NOMO-1 treated with dmso at 0.1 percent for 144 hours (cell line): ENCODE results near the gene CCDC106.

Experiments used
- DNase-seq: peaks from one replicate; lab custom pipeline; 2025; ENCODE audit not compliant: unreplicated experiment; lab: John Stamatoyannopoulos, UW

CCDC106 gene

DNA sequence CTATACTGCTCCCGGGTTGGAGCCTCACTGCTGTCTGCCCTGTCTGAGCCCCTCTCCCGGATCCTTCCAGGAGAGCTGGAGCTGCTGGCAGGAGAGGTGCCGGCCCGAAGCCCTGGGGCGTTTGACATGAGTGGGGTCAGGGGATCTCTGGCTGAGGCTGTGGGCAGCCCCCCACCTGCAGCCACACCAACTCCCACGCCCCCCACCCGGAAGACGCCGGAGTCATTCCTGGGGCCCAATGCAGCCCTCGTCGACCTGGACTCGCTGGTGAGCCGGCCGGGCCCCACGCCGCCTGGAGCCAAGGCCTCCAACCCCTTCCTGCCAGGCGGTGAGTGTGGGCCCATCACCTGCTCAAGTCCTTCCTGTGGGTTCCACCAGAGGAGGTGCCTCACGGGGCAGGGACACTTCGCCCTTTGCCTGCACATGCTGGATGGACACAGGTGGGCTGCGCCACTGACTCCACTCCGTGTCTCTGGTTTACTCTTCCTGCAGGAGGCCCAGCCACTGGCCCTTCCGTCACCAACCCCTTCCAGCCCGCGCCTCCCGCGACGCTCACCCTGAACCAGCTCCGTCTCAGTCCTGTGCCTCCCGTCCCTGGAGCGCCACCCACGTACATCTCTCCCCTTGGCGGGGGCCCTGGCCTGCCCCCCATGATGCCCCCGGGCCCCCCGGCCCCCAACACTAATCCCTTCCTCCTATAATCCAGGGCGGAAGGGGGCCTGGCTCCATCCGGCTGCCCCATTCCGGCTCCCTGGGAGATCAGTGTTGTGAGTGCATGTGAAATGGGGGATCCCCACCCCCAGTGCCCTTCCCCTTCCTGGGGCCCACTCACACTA, 46.9 kb downstream of the CCDC106 start:
- no peak for DNase-seq

DNA sequence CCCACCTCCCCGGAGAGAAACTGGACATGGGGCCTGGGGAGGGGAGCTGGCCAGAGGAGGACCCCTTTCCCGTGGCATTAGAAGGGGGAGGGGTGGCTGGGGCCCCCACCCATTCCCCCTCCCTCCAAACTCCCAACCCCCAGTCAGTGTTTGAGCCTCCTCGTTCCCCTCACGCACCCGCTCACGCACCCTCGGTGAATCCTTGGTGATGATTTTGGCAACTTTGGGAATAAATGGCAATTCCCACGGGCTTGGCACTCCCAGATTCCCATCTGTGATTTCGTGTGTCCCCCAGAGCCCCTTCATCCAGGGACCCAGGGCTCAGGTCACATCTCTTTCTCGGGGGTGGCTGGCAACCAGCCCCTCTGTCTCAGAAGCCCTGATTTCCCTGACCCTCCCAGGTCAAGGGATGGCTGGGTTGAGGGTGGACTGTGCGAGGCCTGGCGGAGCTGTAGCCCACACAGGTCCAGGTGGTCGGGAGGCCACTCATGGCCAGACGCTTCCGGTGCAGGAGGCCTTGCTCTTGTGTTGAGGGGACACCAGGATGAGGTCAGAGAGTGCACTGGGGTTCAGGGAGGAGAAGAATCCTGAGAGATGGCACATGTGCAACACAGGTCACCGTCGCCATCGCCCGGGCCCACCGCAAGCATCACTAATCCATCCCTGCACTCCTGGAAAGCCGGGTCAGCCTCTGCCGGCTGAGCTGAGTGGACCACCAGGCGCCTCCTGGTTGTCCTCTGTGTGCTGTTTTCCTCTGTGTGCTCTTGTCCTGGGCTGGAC, 47.7 kb downstream of the CCDC106 start:
- DNase-seq: no peak

DNA sequence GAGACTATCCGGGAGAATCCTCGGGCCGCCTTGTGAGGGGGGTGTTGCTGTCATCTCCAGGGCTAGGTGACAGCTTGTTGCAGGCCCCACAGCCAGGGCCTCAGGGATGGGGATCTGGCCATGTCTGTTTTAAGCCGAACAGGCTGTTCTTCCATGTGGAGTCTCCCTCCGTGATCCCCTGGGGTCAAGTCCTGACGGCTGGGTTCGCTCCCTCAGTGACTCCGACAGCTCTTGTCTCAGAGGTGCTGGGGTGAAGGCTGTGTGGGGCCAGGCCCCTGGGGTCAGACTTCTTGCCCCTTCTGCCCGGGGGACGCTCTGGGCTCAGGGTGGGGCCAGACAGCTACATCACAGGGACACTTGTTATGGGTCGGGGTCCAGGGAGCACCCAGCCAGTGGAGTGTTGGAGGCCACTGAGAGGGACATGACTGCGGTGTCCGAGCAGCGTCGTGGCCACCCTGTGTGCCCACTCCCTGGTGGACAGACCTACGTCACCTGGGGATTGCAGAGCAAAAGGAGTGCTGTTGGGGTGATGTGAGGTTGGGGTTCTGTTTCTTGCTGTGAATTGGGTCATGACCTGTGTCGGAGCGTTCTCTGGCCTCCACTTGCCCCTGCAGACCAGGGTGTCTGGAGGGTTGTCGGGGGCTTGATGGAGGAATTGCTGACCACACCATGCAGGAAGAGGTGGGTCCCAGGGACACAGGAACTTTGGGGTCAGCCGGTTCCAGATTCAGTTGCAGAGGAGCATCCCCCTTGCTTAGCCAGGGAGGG, 48.5 kb downstream of the CCDC106 start:
- DNase-seq: no peak

GRCh38 chr19:55697069-55697440, 49.0 kb downstream of the CCDC106 start:
- no peak for DNase-seq

DNA sequence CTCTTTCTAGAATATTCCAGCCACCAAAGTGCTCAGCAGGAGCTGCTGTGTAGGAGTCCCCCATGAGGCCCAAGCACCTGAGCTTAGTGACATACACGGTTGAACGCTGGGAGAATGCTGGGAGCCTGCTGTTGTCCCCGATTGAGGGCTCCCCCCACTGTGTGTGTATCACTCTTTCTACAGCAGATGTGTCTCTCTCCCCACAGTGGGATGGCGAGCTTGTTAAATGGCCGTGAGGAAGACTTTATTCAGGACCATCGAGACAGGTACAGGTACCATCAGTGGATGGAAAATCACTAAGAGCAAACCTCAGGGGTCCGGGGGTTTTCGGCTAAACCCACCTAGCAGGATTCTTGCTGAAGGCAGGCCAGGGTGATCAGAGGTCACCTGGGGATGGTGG, 49.7 kb downstream of the CCDC106 start:
- no peak for DNase-seq

DNA sequence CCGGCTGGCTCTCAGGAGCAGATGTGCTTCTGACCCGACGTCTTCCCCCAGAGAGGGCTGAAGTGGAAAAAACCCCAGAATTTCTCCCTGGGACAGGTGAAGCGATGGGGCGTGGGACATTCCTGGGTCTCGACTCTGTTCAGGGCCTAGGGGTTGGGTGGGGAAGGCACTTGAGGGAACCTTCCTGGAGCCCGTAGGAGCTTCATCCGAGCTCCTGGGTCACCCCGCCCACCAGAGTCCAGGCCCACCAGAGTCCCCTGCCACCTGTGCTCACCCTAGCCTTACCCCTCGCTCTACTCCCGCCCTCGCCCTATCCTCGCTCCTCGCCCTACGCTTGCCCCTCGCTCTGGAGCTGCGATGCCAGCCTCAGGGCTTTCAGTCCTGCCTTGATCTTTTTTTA, 50.2 kb downstream of the CCDC106 start:
- no peak for DNase-seq

- DNase-seq: no peak
These were observed 51.2 kb downstream of the CCDC106 start for GRCh38 chr19:55699221-55699620.

GRCh38 chr19:55700813-55701212, 52.8 kb downstream of the CCDC106 start:
- DNase-seq: no peak

DNA sequence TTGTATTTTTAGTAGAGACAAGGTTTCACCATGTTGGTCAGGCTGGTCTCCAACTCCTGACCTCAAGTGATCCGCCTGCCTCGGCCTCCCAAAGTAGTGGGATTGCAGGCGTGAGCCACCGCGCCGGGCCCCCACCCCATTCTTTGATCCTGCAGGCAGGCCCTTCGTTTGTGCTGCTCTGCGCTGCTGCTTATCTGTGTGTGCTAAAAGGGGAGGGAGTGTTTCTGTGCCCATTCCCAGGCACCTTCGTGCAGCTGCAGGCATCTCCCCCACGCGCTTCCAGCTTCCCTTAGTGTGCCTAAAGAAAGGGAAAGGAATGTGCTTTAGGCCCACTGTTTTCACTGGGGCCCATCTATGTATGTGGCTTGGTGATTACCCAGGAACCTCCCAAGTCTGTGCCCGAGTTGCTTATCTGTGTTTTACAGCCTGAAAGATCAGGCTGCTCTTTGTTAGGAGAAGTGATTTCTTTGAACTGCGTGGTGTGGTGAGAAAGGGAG, 54.2 kb downstream of the CCDC106 start:
- no peak for DNase-seq
